GM12892 (cell line): ENCODE data around the gene TIMM22.

ENCODE experiments used
- POLR2A ChIP-seq: IDR thresholded peaks from 2 replicates; pipeline ENCODE4 v1.6.1; 2011; ENCODE audit warnings: low read depth, low read length, control low read depth
- POLR2AphosphoS5 ChIP-seq: IDR thresholded peaks from 2 replicates; pipeline ENCODE4 v1.6.1; 2011; ENCODE audit warnings: low read depth, low read length, control low read depth
- TAF1 ChIP-seq: IDR thresholded peaks from 2 replicates; pipeline ENCODE4 v1.6.1; 2011; ENCODE audit warnings: low read depth, mild to moderate bottlenecking, control low read depth, low read length, borderline replicate concordance

- TF ChIP-seq POLR2A (no peak), POLR2AphosphoS5 (no peak), TAF1 (no peak)
Observed at GRCh38 chr17:976312-976711, 20.6 kb upstream of the TIMM22 start.
